Thoracic aorta (tissue), 2 donors: ENCODE data around the gene CARD9. TPM values are rescaled to one million over a fixed set of nuclear protein-coding genes. Genes with fewer than 3 reads are reported as not detected.

Experiments
- ATAC-seq: fragments of 150-250 bp; one replicate; pipeline ENCODE4 v1.8.0; 2017; ENCODE audit warnings: low read depth; ENCODE audit not compliant: insufficient number of reproducible peaks, low FRiP score
- DNase-seq: peaks from one replicate; pipeline ENCODE4 v3.0.0-alpha.2; 2020; ENCODE audit warnings: low spot score
- H3K27ac ChIP-seq, 2 donors: fragments of 200-600 bp; sonication (generic); 1 replicate in 1 of 2; 2 replicates in 1 of 2; pipeline ENCODE4 v1.5.1; 2016; ENCODE audit warnings: mild to moderate bottlenecking in 2 of 2, moderate library complexity in 2 of 2
- H3K27me3 ChIP-seq: fragments of 200-600 bp; sonication (generic); replicated peaks from 2 replicates; pipeline ENCODE4 v1.6.0; 2016; ENCODE audit warnings: mild to moderate bottlenecking; ENCODE audit not compliant: insufficient read depth
- H3K36me3 ChIP-seq: fragments of 200-600 bp; sonication (generic); one replicate; pipeline ENCODE4 v1.5.1; 2016
- H3K4me1 ChIP-seq, 2 donors: fragments of 200-600 bp; sonication (generic); 1 replicate in 1 of 2; 2 replicates in 1 of 2; pipeline versions ENCODE4 v1.5.1 to v1.6.0; 2016; ENCODE audit warnings: low read depth in 2 of 2, mild to moderate bottlenecking in 1 of 2; ENCODE audit not compliant: control insufficient read depth in 1 of 2
- H3K4me3 ChIP-seq: fragments of 200-600 bp; sonication (generic); 2 replicates; pipeline ENCODE4 v1.5.1; 2016; ENCODE audit warnings: mild to moderate bottlenecking
- H3K9me3 ChIP-seq: fragments of 200-600 bp; sonication (generic); 2 replicates; pipeline ENCODE4 v1.5.1; 2016
- CTCF ChIP-seq: fragments of 200-600 bp; sonication (generic); IDR thresholded peaks from one replicate; pipeline ENCODE4 v1.5.1; 2019; ENCODE audit warnings: antibody characterized with exemption
- total RNA-seq, 2 donors: library from RNA; depleted of rRNA; stranded (reverse); fragments of >200 nt; gene quantifications; one replicate each; pipeline versions ENCODE4 v1.1.0 to v1.2.3, GENCODE V29; 2016

Gene CARD9
- total RNA-seq, 2 donors from 2014 or later: 1.4 to 6.6 TPM

- Histone ChIP-seq H3K4me1 (peaks cover 4 to 40% of the 10 kb centered on the region in 2 donors), H3K36me3 (no peaks in the 10 kb centered on the region), H3K27ac (peak overlapping the region; percentile 81 to 86), H3K27me3 (no peaks in the 10 kb centered on the region), H3K9me3 (no peaks in the 10 kb centered on the region), H3K4me3 (peak overlapping the region; percentile 73)
- DNase-seq: no peak
- peak; percentile 5 for TF ChIP-seq CTCF
- ATAC-seq: no peak
These were observed 27.4 kb downstream of the CARD9 start for GRCh38 chr9:136346157-136346481.

GRCh38 chr9:136345281-136346156 is 27.9 kb downstream of the CARD9 start:
- peak overlapping the region; percentile 81 to 86 for H3K27ac ChIP-seq
- DNase-seq: peak; percentile 45
- peak; percentile 63 for TF ChIP-seq CTCF

GRCh38 chr9:136344544-136345280 is 28.8 kb downstream of the CARD9 start:
- ATAC-seq (no peak), DNase-seq (no peak)
- TF ChIP-seq CTCF: no peak
- Histone ChIP-seq H3K4me1 (peaks cover 4 to 40% of the 10 kb centered on the region in 2 donors), H3K9me3 (no peaks in the 10 kb centered on the region), H3K36me3 (peaks cover 6% of the 10 kb centered on the region), H3K4me3 (peak overlapping the region; percentile 73), H3K27ac (peak overlapping the region; percentile 81 to 86), H3K27me3 (no peaks in the 10 kb centered on the region)

More at GRCh38 chr9:136345281-136346156, 27.9 kb downstream of the CARD9 start:
- Histone ChIP-seq H3K4me3 (peak overlapping the region; percentile 73), H3K9me3 (no peaks in the 10 kb centered on the region), H3K36me3 (no peaks in the 10 kb centered on the region), H3K4me1 (peaks cover 4 to 40% of the 10 kb centered on the region in 2 donors), H3K27me3 (no peaks in the 10 kb centered on the region)
- ATAC-seq: no peak

- Histone ChIP-seq H3K27ac (no peak overlapping the region), H3K4me1 (peaks cover 4 to 40% of the 10 kb centered on the region in 2 donors), H3K9me3 (no peaks in the 10 kb centered on the region), H3K4me3 (no peak overlapping the region), H3K36me3 (peaks cover 6% of the 10 kb centered on the region), H3K27me3 (no peaks in the 10 kb centered on the region)
- no peak for TF ChIP-seq CTCF
- ATAC-seq (no peak), DNase-seq (no peak)
These were observed 29.6 kb downstream of the CARD9 start for GRCh38 chr9:136343884-136344269.
